ENCODE results near the gene ALK. TPM values are rescaled to one million over a fixed set of nuclear protein-coding genes. Genes with fewer than 3 reads are reported as not detected.
"Not testable (repeated sequence)": the region's sequence is repeated elsewhere in the genome, so short reads cannot be mapped to it uniquely, and the experiment has no call there.

ALK gene
- total RNA-seq, 1 donor from 2014 or later: 9.6 TPM

DNA sequence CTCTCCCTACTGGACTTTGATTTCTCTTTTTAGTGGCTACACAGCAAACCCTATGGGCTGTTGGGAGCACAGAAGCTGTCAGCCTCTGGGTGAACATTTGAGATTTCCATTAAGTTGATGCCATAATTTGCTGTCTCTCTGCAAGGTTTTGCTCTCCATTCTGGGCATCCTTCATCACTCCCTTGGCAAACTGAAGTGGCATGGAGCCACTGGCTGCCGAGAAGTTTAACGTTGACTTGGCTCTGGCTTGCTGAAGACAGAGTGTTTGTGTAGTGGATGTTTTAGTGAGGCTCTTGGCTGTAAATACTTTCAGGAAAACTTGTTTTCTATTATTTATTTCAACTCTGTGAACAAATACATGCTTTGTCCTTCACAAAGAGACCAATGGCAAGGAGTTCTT, 91.5 kb downstream of the ALK start:
- H3K4me1 Mint-ChIP-seq (ENCODE audit: low read depth, unreplicated experiment): no peaks in the 10 kb centered on the region
- H3K9me3 Mint-ChIP-seq (ENCODE audit: unreplicated experiment): no peaks in the 10 kb centered on the region
- H3K36me3 Mint-ChIP-seq (ENCODE audit: unreplicated experiment): peaks cover 16% of the 10 kb centered on the region
- no peak overlapping the region for H3K4me3 Mint-ChIP-seq (ENCODE audit: unreplicated experiment)
- TF ChIP-seq, protein P1, sequence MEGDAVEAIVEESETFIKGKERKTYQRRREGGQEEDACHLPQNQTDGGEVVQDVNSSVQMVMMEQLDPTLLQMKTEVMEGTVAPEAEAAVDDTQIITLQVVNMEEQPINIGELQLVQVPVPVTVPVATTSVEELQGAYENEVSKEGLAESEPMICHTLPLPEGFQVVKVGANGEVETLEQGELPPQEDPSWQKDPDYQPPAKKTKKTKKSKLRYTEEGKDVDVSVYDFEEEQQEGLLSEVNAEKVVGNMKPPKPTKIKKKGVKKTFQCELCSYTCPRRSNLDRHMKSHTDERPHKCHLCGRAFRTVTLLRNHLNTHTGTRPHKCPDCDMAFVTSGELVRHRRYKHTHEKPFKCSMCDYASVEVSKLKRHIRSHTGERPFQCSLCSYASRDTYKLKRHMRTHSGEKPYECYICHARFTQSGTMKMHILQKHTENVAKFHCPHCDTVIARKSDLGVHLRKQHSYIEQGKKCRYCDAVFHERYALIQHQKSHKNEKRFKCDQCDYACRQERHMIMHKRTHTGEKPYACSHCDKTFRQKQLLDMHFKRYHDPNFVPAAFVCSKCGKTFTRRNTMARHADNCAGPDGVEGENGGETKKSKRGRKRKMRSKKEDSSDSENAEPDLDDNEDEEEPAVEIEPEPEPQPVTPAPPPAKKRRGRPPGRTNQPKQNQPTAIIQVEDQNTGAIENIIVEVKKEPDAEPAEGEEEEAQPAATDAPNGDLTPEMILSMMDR (IDR thresholded peaks at IDR 0.05; ENCODE audit: partially characterized antibody, unreplicated experiment): no peak
- DNase-seq: no peak
- no peak overlapping the region for H3K27ac Mint-ChIP-seq (ENCODE audit: unreplicated experiment)
- no peaks in the 10 kb centered on the region for H3K27me3 Mint-ChIP-seq (ENCODE audit: unreplicated experiment)

DNA sequence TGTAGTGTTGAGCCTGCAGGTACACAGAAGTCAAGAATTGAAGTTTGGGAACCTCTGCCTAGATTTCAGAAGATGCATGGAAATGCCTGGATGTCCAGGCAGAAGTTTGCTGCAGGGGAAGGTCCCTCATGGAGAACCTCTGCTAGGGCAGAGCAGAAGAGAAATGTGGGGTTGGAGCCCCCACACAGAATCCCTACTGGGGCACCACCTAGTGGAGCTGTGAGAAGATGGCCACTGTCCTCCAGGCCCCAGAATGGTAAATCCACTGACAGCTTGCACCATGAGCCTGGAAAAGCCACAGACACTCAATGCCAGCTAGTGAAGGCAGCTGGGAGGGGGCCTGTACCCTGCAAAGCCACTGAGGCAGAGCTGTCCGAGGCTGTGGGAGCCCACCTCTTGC, 97.2 kb downstream of the ALK start:
- not testable (repeated sequence) for H3K27ac Mint-ChIP-seq (ENCODE audit: unreplicated experiment); H3K4me3 Mint-ChIP-seq (ENCODE audit: unreplicated experiment); H3K27me3 Mint-ChIP-seq (ENCODE audit: unreplicated experiment); DNase-seq; H3K4me1 Mint-ChIP-seq (ENCODE audit: low read depth, unreplicated experiment)
- peaks cover 34% of the 10 kb centered on the region for H3K36me3 Mint-ChIP-seq (ENCODE audit: unreplicated experiment)
- peaks cover 11% of the 10 kb centered on the region for H3K9me3 Mint-ChIP-seq (ENCODE audit: unreplicated experiment)

- no peaks in the 10 kb centered on the region for H3K4me1 Mint-ChIP-seq (ENCODE audit: low read depth, unreplicated experiment)
These were observed 99.8 kb downstream of the ALK start for GRCh38 chr2:29821591-29821990.

GRCh38 chr2:29819570-29819969, 101.8 kb downstream of the ALK start:
- H3K27ac Mint-ChIP-seq (ENCODE audit: unreplicated experiment): no peak overlapping the region
- H3K9me3 Mint-ChIP-seq (ENCODE audit: unreplicated experiment): peaks cover 9% of the 10 kb centered on the region
- TF ChIP-seq, protein P1 (IDR thresholded peaks at IDR 0.05; ENCODE audit: partially characterized antibody, unreplicated experiment): no peak
- no peaks in the 10 kb centered on the region for H3K4me1 Mint-ChIP-seq (ENCODE audit: low read depth, unreplicated experiment)
- H3K4me3 Mint-ChIP-seq (ENCODE audit: unreplicated experiment): no peak overlapping the region
- no peaks in the 10 kb centered on the region for H3K27me3 Mint-ChIP-seq (ENCODE audit: unreplicated experiment)
- no peak for DNase-seq
- H3K36me3 Mint-ChIP-seq (ENCODE audit: unreplicated experiment): peaks cover 21% of the 10 kb centered on the region

More at GRCh38 chr2:29821591-29821990, 99.8 kb downstream of the ALK start:
- Mint-ChIP-seq H3K27ac (ENCODE audit: unreplicated experiment) (no peak overlapping the region), H3K27me3 (ENCODE audit: unreplicated experiment) (no peaks in the 10 kb centered on the region), H3K9me3 (ENCODE audit: unreplicated experiment) (peaks cover 11% of the 10 kb centered on the region), H3K36me3 (ENCODE audit: unreplicated experiment) (peaks cover 31% of the 10 kb centered on the region), H3K4me3 (ENCODE audit: unreplicated experiment) (no peak overlapping the region)
- no peak for DNase-seq
- TF ChIP-seq, protein P1 (IDR thresholded peaks at IDR 0.05; ENCODE audit: partially characterized antibody, unreplicated experiment): no peak

- TF ChIP-seq, protein P1 (IDR thresholded peaks at IDR 0.05; ENCODE audit: partially characterized antibody, unreplicated experiment): no peak
- Mint-ChIP-seq H3K27ac (ENCODE audit: unreplicated experiment) (no peak overlapping the region), H3K4me1 (ENCODE audit: low read depth, unreplicated experiment) (no peaks in the 10 kb centered on the region), H3K36me3 (ENCODE audit: unreplicated experiment) (peaks cover 5% of the 10 kb centered on the region), H3K9me3 (ENCODE audit: unreplicated experiment) (peaks cover 1% of the 10 kb centered on the region), H3K27me3 (ENCODE audit: unreplicated experiment) (no peaks in the 10 kb centered on the region), H3K4me3 (ENCODE audit: unreplicated experiment) (no peak overlapping the region)
- no peak for DNase-seq
These were observed 103.3 kb downstream of the ALK start for GRCh38 chr2:29817801-29818680.

Data from glutamatergic neuron (in vitro differentiated cells).